Suprapubic skin (tissue), 4 donors: ENCODE results near the gene ITGAL.

Experiments used
- POLR2A ChIP-seq, 2 donors: fragments of 450-650 bp; IDR thresholded peaks; one replicate each; pipeline ENCODE4 v1.6.1; 2017; ENCODE audit warnings: antibody characterized with exemption in 2 of 2, mild to moderate bottlenecking in 2 of 2, moderate library complexity in 2 of 2
- POLR2AphosphoS5 ChIP-seq, 3 donors: sonication (generic); formaldehyde crosslinking; IDR thresholded peaks; one replicate each; pipeline ENCODE4 v1.6.1; 2017; ENCODE audit warnings: antibody characterized with exemption in 3 of 3
- TF ChIP-seq, protein P1 (sequence below), 2 donors: fragments of 200-600 bp in 1 of 2; fragments of 450-650 bp in 1 of 2; sonication (generic) in 1 of 2; IDR thresholded peaks; one replicate each; pipeline ENCODE4 v1.5.1; 2016 to 2019; ENCODE audit warnings: antibody characterized with exemption in 2 of 2, mild to moderate bottlenecking in 1 of 2, moderate library complexity in 1 of 2

DNA sequence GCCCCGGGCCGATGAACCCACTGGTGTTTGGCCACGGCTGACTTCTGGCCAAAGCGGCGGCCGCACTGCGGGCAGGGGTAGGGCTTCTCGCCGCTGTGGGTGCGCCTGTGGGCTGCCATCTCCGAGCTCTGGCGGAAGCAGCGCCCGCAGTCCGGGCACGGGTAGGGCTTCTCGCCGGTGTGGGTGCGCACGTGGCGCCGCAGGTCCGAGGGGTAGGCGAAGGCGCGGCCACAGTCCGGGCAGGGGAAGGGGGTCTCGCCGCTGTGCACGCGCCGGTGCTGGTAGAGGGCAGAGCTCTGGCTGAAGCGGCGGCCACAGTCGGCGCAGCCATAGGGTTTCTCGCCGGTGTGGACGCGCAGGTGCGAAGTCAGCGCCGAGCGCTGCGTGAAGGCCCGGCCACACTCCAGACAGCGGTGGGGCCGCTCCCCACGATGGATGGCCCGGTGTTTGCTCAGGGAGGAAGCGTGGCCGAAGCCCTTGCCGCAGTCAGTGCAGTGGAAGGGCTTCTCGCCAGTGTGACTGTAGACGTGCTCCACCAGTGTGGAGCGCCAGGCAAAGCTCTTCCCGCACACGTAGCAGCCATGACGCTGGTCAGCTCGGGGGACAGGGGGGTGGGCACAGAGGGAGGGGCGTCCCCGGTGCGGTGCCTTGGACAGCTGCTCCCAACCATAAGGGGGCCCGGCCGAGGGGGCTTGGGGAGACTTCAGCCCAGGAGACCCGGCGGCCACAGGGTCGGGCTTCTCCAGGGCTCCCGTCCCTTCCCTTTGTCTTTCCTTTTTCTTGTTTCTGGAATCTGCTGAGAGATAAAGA is 83.0 kb downstream of the ITGAL start:
- TF ChIP-seq, protein P1, sequence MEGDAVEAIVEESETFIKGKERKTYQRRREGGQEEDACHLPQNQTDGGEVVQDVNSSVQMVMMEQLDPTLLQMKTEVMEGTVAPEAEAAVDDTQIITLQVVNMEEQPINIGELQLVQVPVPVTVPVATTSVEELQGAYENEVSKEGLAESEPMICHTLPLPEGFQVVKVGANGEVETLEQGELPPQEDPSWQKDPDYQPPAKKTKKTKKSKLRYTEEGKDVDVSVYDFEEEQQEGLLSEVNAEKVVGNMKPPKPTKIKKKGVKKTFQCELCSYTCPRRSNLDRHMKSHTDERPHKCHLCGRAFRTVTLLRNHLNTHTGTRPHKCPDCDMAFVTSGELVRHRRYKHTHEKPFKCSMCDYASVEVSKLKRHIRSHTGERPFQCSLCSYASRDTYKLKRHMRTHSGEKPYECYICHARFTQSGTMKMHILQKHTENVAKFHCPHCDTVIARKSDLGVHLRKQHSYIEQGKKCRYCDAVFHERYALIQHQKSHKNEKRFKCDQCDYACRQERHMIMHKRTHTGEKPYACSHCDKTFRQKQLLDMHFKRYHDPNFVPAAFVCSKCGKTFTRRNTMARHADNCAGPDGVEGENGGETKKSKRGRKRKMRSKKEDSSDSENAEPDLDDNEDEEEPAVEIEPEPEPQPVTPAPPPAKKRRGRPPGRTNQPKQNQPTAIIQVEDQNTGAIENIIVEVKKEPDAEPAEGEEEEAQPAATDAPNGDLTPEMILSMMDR (IDR thresholded peaks at IDR 0.05) = no peak
- TF ChIP-seq POLR2A (IDR thresholded peaks at IDR 0.05) (no peak), POLR2AphosphoS5 (IDR thresholded peaks at IDR 0.05) (no peak)
